ENCODE data around the gene TMEM126B. TPM values are rescaled to one million over a fixed set of nuclear protein-coding genes. Genes with fewer than 3 reads are reported as not detected.
A peak's percentile ranks its signal among the peaks of the same experiment; 100 is the strongest.

TMEM126B gene
- total RNA-seq, 1 experiment from 2014 or later, result 38.1 TPM

- CTCF ChIA-PET, result interaction anchor here (0.5 kb wide), 1 partner anchor 627 kb away, joined by 7 read pairs; no protein-coding TSS in a partner anchor
- H3K4me3 ChIP-seq, result peak overlapping the region; percentile 98
- H3K79me2 ChIP-seq (ENCODE audit: low read depth), result peaks cover 67% of the 10 kb centered on the region
- peak overlapping the region; percentile 98 for H3K4me2 ChIP-seq
- H3K4me1 ChIP-seq (replicated peaks; ENCODE audit: insufficient read depth), result peaks cover 48% of the 10 kb centered on the region
- intact Hi-C loops (cut with micrococcal nuclease; ENCODE audit: unreplicated experiment), result loop anchor here (5.0 to 10.0 kb wide), 3 partner anchors 182 to 1759 kb away; partner anchors contain the start of gene EED
- peaks cover 26% of the 10 kb centered on the region for H3F3A ChIP-seq (ENCODE audit: insufficient read depth, low read depth)
- H3K9me3 ChIP-seq (ENCODE audit: insufficient read depth, low read depth), result no peaks in the 10 kb centered on the region
- H3K9me2 ChIP-seq (ENCODE audit: insufficient read depth), result no peaks in the 10 kb centered on the region
- H2AFZ ChIP-seq, result no peak overlapping the region
- H3K27ac ChIP-seq, result peak overlapping the region; percentile 93
- DNase-seq, result peak in 1 of 2 experiments; percentile 33
- POLR2A ChIA-PET (ENCODE audit: unreplicated experiment), result interaction anchor here (0.6 kb wide), 1 partner anchor 740 kb away, joined by 4 read pairs; no protein-coding TSS in a partner anchor
- TSS peak; percentile 46 for BruUV-seq (replicated peaks)
- no peaks in the 10 kb centered on the region for H3K27me3 ChIP-seq (ENCODE audit: insufficient read depth, low read depth)
- H3K36me3 ChIP-seq (ENCODE audit: low read depth), result peaks cover 54% of the 10 kb centered on the region
- H4K20me1 ChIP-seq (ENCODE audit: insufficient read depth), result peaks cover 57% of the 10 kb centered on the region
- no peak for TF ChIP-seq CTCF (conservative IDR thresholded peaks at IDR 0.05)
- TF ChIP-seq EZH2 (IDR thresholded peaks at IDR 0.05; ENCODE audit: low read depth), result no peak
These were observed 34.8 kb downstream of the TMEM126B start for GRCh38 chr11:85663080-85663752.

GRCh38 chr11:85663753-85664614 is 35.6 kb downstream of the TMEM126B start:
- CTCF ChIA-PET, result interaction anchor here (0.5 kb wide), 1 partner anchor 626 kb away, joined by 7 read pairs; no protein-coding TSS in a partner anchor
- intact Hi-C loops (cut with micrococcal nuclease; ENCODE audit: unreplicated experiment), result loop anchor here (2.0 to 10.0 kb wide), 5 partner anchors 15 to 1758 kb away; partner anchors contain the start of genes EED and TMEM126B
- Histone ChIP-seq H2AFZ (peak overlapping the region; percentile 78), H3K27ac (peak overlapping the region; percentile 93), H3K4me1 (replicated peaks; ENCODE audit: insufficient read depth) (peaks cover 43% of the 10 kb centered on the region), H3K9me2 (ENCODE audit: insufficient read depth) (no peaks in the 10 kb centered on the region), H4K20me1 (ENCODE audit: insufficient read depth) (peaks cover 49% of the 10 kb centered on the region), H3K27me3 (ENCODE audit: insufficient read depth, low read depth) (no peaks in the 10 kb centered on the region), H3K4me3 (peak overlapping the region; percentile 98), H3K9me3 (ENCODE audit: insufficient read depth, low read depth) (no peaks in the 10 kb centered on the region), H3F3A (ENCODE audit: insufficient read depth, low read depth) (peaks cover 18% of the 10 kb centered on the region), H3K36me3 (ENCODE audit: low read depth) (peaks cover 46% of the 10 kb centered on the region), H3K4me2 (peak overlapping the region; percentile 98), H3K79me2 (ENCODE audit: low read depth) (peaks cover 59% of the 10 kb centered on the region)
- POLR2A ChIA-PET (ENCODE audit: unreplicated experiment), result no interaction called here
- peak; percentile 70 to 72 for DNase-seq
- no TSS peak for BruUV-seq (replicated peaks)
- TF ChIP-seq CTCF (conservative IDR thresholded peaks at IDR 0.05), result peak; percentile 62
- TF ChIP-seq EZH2 (IDR thresholded peaks at IDR 0.05; ENCODE audit: low read depth), result no peak

Measured in PC-9 (cell line).